ENCODE data around the gene PALMD. TPM values are rescaled to one million over a fixed set of nuclear protein-coding genes. Genes with fewer than 3 reads are reported as not detected.

Gene PALMD
- total and polyA plus RNA-seq, 2 of the 8 experiments (the other 6 are each of a cell fraction or from before 2014, with no cell fraction given): not detected

DNA sequence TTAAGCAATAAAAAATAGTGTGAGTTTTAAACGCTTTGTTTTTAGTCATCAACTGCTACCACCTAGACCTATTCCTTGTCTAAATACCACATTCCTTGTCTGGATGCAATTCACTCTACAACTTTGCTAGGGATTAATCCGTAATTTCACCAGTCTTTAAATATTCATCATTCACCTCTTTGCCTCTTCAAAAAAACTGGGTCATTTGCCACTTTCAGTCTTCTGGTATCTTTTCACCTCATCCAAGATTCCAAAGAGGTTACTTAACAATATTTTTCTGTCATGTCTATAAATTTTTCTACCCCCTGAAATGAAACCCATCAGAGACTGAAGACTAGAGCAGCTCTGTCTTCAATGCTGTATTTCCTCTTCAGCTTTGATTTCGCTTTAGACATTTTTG lies 9.5 kb downstream of the PALMD start:
- H3K56ac ChIP-seq (replicated peaks; ENCODE audit: insufficient read length, low read depth, low read length): no peak overlapping the region
- H4K20me1 ChIP-seq (replicated peaks in 1 of 2; ENCODE audit: control insufficient read depth in 1 of 2, insufficient read depth in 2 of 2, low read length in 2 of 2): no peaks in the 10 kb centered on the region
- H3K23me2 ChIP-seq (ENCODE audit: low read depth, low read length): no peaks in the 10 kb centered on the region
- H3K79me1 ChIP-seq (ENCODE audit: low read depth, low read length): no peaks in the 10 kb centered on the region
- no peak overlapping the region for H4K91ac ChIP-seq (replicated peaks; ENCODE audit: insufficient read length, low read length)
- no peak overlapping the region for H2BK20ac ChIP-seq (ENCODE audit: low read length)
- no peak overlapping the region for H2BK12ac ChIP-seq (ENCODE audit: low read depth, low read length)
- no peak overlapping the region for H3K4me2 ChIP-seq (ENCODE audit: insufficient read depth in 1 of 2, low read depth in 2 of 2, low read length in 2 of 2)
- H2BK5ac ChIP-seq (ENCODE audit: low read depth, low read length): no peak overlapping the region
- peaks cover 0 to 7% (median 2%) of the 10 kb centered on the region in 4 experiments; a peak in 2 of 7 replicates for H3K4me1 ChIP-seq (replicated peaks in 1 of 4; ENCODE audit: control insufficient read depth in 3 of 4, insufficient read depth in 4 of 4, low read length in 3 of 4)
- FAIRE-seq: no peak
- 90% methylated on average over 3 of the region's 3 CpGs; no CpG with 5 or more reads in 1 of the 2 experiments for WGBS, 2 experiments (ENCODE audit: extremely low coverage in 1 of 2, insufficient coverage in 1 of 2, insufficient read length in 1 of 2, insufficient replicate concordance in 2 of 2, low coverage in 1 of 2, low lambda C conversion rate in 2 of 2, missing lambda C conversion rate in 1 of 2)
- no peak overlapping the region for H2BK15ac ChIP-seq (ENCODE audit: low read length)
- ChIA-PET POLR2A (ENCODE audit: partially characterized antibody) (no interaction called here), CTCF (ENCODE audit: partially characterized antibody) (no interaction called here)
- H3K27ac ChIP-seq (ENCODE audit: low read depth, low read length): no peak overlapping the region
- H3K4ac ChIP-seq (replicated peaks; ENCODE audit: insufficient read length, low read depth, low read length): no peak overlapping the region
- H2AFZ ChIP-seq (ENCODE audit: low read length): no peak overlapping the region
- no peak overlapping the region for H3K4me3 ChIP-seq (ENCODE audit: extremely low read depth in 1 of 4, insufficient read depth in 2 of 4, low read depth in 3 of 4, low read length in 4 of 4)
- H4K8ac ChIP-seq (ENCODE audit: extremely low read depth, insufficient read depth, low read length): no peak overlapping the region
- H2AK5ac ChIP-seq (ENCODE audit: low read depth, low read length): no peak overlapping the region
- no peak overlapping the region for H3K18ac ChIP-seq (ENCODE audit: extremely low read depth, low read length)
- H2BK120ac ChIP-seq (replicated peaks; ENCODE audit: low read depth, low read length): no peak overlapping the region
- TF ChIP-seq BACH1 (IDR thresholded peaks at IDR 0.05; ENCODE audit: low read length) (no peak), ASH2L (IDR thresholded peaks at IDR 0.05; ENCODE audit: low read length) (no peak), GTF2F1 (IDR thresholded peaks at IDR 0.05; ENCODE audit: borderline replicate concordance, low read depth, low read length) (no peak)
- H3K14ac ChIP-seq (ENCODE audit: insufficient read length): no peak overlapping the region
- no peaks in the 10 kb centered on the region for H3K36me3 ChIP-seq (ENCODE audit: control insufficient read depth in 2 of 4, insufficient read depth in 4 of 4, low read length in 3 of 4)
- no peaks in the 10 kb centered on the region for H3K79me2 ChIP-seq (ENCODE audit: control insufficient read depth in 1 of 2, insufficient read depth in 2 of 2, low read length in 2 of 2)
- H3K9me3 ChIP-seq (ENCODE audit: insufficient read depth in 2 of 2, low read depth in 1 of 2, low read length in 1 of 2): no peaks in the 10 kb centered on the region
- H4K5ac ChIP-seq (ENCODE audit: insufficient read length, low read depth, low read length): no peak overlapping the region
- H3K27me3 ChIP-seq (replicated peaks in 1 of 4; ENCODE audit: control insufficient read depth in 3 of 4, extremely low read depth in 1 of 4, insufficient read depth in 3 of 4, low read length in 3 of 4): no peaks in the 10 kb centered on the region
- DNase-seq (ENCODE audit: low read depth in 1 of 2, low spot score in 2 of 2): no peak
- H3K23ac ChIP-seq (ENCODE audit: insufficient read length): no peak overlapping the region
- no peak overlapping the region for H3K9ac ChIP-seq (replicated peaks in 1 of 4; ENCODE audit: extremely low read depth in 1 of 4, low read depth in 3 of 4, low read length in 3 of 4)
